Testis (tissue), 5 donors: ENCODE measurements around the gene AQP9. TPM values are rescaled to one million over a fixed set of nuclear protein-coding genes. Genes with fewer than 3 reads are reported as not detected.

Source experiments
- DNase-seq: peaks from one replicate; pipeline ENCODE4 v3.0.0-alpha.2; 2019
- H3K27ac ChIP-seq, 2 donors: fragments of 200-600 bp; sonication (generic); one replicate each; pipeline ENCODE4 v1.5.1; 2019
- H3K27me3 ChIP-seq: fragments of 200-600 bp; sonication (generic); one replicate; pipeline ENCODE4 v1.5.1; 2019
- H3K36me3 ChIP-seq: fragments of 200-600 bp; sonication (generic); one replicate; pipeline ENCODE4 v1.5.1; 2017; ENCODE audit warnings: low read depth; ENCODE audit errors: missing control alignments
- H3K4me1 ChIP-seq: fragments of 200-600 bp; sonication (generic); one replicate; pipeline ENCODE4 v1.5.1; 2019
- H3K4me3 ChIP-seq, 2 donors: fragments of 200-600 bp; sonication (generic); one replicate each; pipeline ENCODE4 v1.5.1; 2017 to 2019
- H3K9me3 ChIP-seq: fragments of 200-600 bp; sonication (generic); one replicate; pipeline ENCODE4 v1.5.1; 2017
- POLR2A ChIP-seq: fragments of 450-650 bp; IDR thresholded peaks from one replicate; pipeline ENCODE4 v1.6.1; 2017; ENCODE audit warnings: antibody characterized with exemption, mild to moderate bottlenecking, moderate library complexity
- WGBS, 2 donors: methylation state at CpG; one replicate each; pipeline ENCODE4 v1.1.5; 2018; 5-methylcytosine and 5-hydroxymethylcytosine counted together
- intact Hi-C: fragments of 100-400 bp; cut with DNase I; formaldehyde crosslinking; loops from one replicate; pipeline ENCODE4 v1.15.1; 2023; ENCODE audit warnings: low total_unique reads
- long read RNA-seq, 2 donors: transcript quantifications; one replicate each; lab custom pipeline, GENCODE V29; 2026
- polyA plus RNA-seq: library from polyadenylated mRNA; stranded (reverse); fragments of 350-450 nt; fragmentation: Illumina TruSeq; extraction: RNeasy Lipid Tissue Mini Kit (QIAGEN cat#74804); gene quantifications from one replicate; pipeline ENCODE4 v1.2.3, GENCODE V29; 2014; ENCODE audit warnings: low read depth, low replicate concordance; ENCODE audit not compliant: insufficient read depth
- total RNA-seq, 2 donors: library from RNA; depleted of rRNA; stranded (reverse); fragments of >200 nt; gene quantifications; one replicate each; pipeline ENCODE4 v1.2.3, GENCODE V29; 2016
- TF ChIP-seq, protein P1 (sequence below), 3 experiments: fragments of 450-650 bp in 2 of 3; fragments of 200-600 bp in 1 of 3; sonication (generic) in 1 of 3; IDR thresholded peaks; one replicate each; pipeline ENCODE4 v1.5.1; 2016 to 2019; ENCODE audit warnings: antibody characterized with exemption in 3 of 3, mild to moderate bottlenecking in 2 of 3, moderate library complexity in 1 of 3

AQP9 gene, protein sequence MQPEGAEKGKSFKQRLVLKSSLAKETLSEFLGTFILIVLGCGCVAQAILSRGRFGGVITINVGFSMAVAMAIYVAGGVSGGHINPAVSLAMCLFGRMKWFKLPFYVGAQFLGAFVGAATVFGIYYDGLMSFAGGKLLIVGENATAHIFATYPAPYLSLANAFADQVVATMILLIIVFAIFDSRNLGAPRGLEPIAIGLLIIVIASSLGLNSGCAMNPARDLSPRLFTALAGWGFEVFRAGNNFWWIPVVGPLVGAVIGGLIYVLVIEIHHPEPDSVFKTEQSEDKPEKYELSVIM
- total RNA-seq (under 1 TPM in 1 of 2 donors, not detected in 1; 0.16 TPM), polyA plus RNA-seq (3.1 TPM)
- long read RNA-seq, donor 1, result 0 reads
- long read RNA-seq, donor 2, result 0 reads

DNA sequence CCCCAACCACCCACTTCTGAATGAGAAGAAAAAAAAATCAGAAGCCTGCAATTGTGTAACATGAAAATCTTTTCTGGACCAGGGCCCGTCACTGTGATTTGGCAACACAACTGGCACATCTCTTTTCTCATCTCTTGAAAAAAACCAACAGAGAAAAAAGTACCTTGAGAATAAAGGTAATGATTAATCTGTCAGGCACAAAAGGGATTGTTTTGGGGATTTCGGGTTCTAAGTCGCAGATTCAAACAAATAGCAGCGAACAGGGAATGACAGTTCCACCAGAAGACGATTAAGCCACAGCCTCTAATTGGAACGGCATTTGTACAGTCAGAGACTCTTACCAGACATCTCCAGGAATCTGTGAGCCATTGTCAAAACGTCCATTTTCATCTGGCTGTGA lies at the start of gene AQP9:
Gene AQP9, plus strand, starts transcription at position 276 of the 400 bp plus-strand sequence. CDS start 185 bp downstream, outside the sequence.
- no peaks in the 10 kb centered on the region for H3K9me3 ChIP-seq
- H3K4me1 ChIP-seq, result no peaks in the 10 kb centered on the region
- TF ChIP-seq, protein P1, sequence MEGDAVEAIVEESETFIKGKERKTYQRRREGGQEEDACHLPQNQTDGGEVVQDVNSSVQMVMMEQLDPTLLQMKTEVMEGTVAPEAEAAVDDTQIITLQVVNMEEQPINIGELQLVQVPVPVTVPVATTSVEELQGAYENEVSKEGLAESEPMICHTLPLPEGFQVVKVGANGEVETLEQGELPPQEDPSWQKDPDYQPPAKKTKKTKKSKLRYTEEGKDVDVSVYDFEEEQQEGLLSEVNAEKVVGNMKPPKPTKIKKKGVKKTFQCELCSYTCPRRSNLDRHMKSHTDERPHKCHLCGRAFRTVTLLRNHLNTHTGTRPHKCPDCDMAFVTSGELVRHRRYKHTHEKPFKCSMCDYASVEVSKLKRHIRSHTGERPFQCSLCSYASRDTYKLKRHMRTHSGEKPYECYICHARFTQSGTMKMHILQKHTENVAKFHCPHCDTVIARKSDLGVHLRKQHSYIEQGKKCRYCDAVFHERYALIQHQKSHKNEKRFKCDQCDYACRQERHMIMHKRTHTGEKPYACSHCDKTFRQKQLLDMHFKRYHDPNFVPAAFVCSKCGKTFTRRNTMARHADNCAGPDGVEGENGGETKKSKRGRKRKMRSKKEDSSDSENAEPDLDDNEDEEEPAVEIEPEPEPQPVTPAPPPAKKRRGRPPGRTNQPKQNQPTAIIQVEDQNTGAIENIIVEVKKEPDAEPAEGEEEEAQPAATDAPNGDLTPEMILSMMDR (IDR thresholded peaks at IDR 0.05), result no peak
- TF ChIP-seq POLR2A, result no peak
- 84% methylated on average over 7 of the region's 7 CpGs for WGBS, 2 donors
- DNase-seq, result no peak
- no peaks in the 10 kb centered on the region for H3K36me3 ChIP-seq
- H3K27ac ChIP-seq, result no peak within 1 kb of the TSS
- no peaks in the 10 kb centered on the region for H3K27me3 ChIP-seq
- intact Hi-C loops, result no loop called here
- H3K4me3 ChIP-seq, result no peak within 1 kb of the TSS

- WGBS, 2 donors, result 77 to 84% methylated on average over 2 of the region's 2 CpGs
These were observed 42.8 kb upstream of the AQP9 start for GRCh38 chr15:58095415-58095814.

GRCh38 chr15:58096529-58097084 lies 41.6 kb upstream of the AQP9 start:
- no peak overlapping the region for H3K4me3 ChIP-seq
- no peaks in the 10 kb centered on the region for H3K9me3 ChIP-seq
- DNase-seq, result no peak
- TF ChIP-seq, protein P1 (IDR thresholded peaks at IDR 0.05), result no peak
- TF ChIP-seq POLR2A, result no peak
- WGBS, 2 donors, result 88 to 92% methylated on average over 6 of the region's 6 CpGs
- no peak overlapping the region for H3K27ac ChIP-seq
- no peaks in the 10 kb centered on the region for H3K4me1 ChIP-seq
- H3K27me3 ChIP-seq, result no peaks in the 10 kb centered on the region
- no peaks in the 10 kb centered on the region for H3K36me3 ChIP-seq
- intact Hi-C loops, result no loop called here

More at GRCh38 chr15:58095415-58095814, 42.8 kb upstream of the AQP9 start:
- intact Hi-C loops, result no loop called here
- no peaks in the 10 kb centered on the region for H3K36me3 ChIP-seq
- no peaks in the 10 kb centered on the region for H3K27me3 ChIP-seq
- no peaks in the 10 kb centered on the region for H3K4me1 ChIP-seq
- H3K4me3 ChIP-seq, result no peak overlapping the region
- no peak overlapping the region for H3K27ac ChIP-seq
- TF ChIP-seq, protein P1 (IDR thresholded peaks at IDR 0.05), result no peak
- no peak for TF ChIP-seq POLR2A
- no peak for DNase-seq
- no peaks in the 10 kb centered on the region for H3K9me3 ChIP-seq

DNA sequence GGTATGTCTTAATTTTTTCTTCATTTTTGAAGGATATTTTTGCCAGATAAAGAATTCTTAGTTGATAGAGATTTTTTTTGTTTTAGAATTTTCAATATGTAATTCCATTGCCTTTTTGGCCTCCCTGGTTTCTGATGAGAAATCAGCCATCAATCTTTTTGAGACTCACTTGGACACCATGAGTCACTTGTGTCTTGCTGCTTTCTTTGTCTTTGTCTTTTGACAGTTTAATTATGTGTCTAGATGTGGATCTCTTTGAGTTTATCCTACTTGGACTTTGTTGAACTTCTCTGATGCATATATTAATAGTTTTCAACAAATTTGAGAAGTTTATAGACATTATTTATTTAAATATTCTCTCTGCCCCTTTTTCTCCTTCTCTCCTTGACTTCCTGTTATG lies 34.7 kb upstream of the AQP9 start:
- TF ChIP-seq, protein P1 (IDR thresholded peaks at IDR 0.05), result no peak
- no peak for TF ChIP-seq POLR2A
- no peak for DNase-seq

More for the DNA sequence above, 34.7 kb upstream of the AQP9 start:
- no peak overlapping the region for H3K4me3 ChIP-seq
- no peaks in the 10 kb centered on the region for H3K9me3 ChIP-seq
- no peaks in the 10 kb centered on the region for H3K27me3 ChIP-seq
- intact Hi-C loops, result no loop called here
- H3K27ac ChIP-seq, result no peak overlapping the region
- no peaks in the 10 kb centered on the region for H3K4me1 ChIP-seq
- H3K36me3 ChIP-seq, result no peaks in the 10 kb centered on the region
